GM13977 (cell line): Measurements from ENCODE around the gene TRPV4.

Source experiments
- DNase-seq: peaks from one replicate; pipeline ENCODE4 v3.0.0; 2012; ENCODE audit warnings: low spot score
- in situ Hi-C: fragments of 300-500 bp; cut with MboI; formaldehyde crosslinking; loops from one replicate; pipeline ENCODE4 v1.12.0; 2022; ENCODE audit warnings: low sequenced_read_pairs, low pct_unique_long_range_greater_than_20kb, mixed read lengths, inconsistent platforms; ENCODE audit not compliant: unreplicated experiment
- TF ChIP-seq, protein P1 (sequence below): IDR thresholded peaks from 2 replicates; pipeline ENCODE4 v1.5.1; 2012; ENCODE audit warnings: mild to moderate bottlenecking, control low read depth; ENCODE audit not compliant: insufficient read depth; ENCODE audit errors: extremely low read depth, missing control alignments

TRPV4 gene

DNA sequence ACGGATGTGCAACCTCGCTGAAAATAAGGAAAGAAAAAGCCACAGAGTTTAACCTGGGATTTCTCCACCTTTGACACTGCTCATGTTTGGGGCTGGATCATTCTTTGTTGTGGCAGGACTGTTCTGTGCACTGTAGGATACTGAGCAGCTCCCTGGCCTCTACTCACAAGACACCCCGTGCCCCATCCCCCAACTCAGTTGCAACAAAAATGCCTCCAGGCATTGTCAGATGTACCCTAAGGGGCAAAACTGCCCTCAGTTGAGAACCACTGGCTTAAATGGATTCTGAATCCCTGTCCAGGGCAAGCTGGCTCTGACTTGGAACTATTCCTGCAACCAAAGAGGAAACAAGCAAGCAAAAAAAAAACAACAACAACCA lies 45.0 kb upstream of the TRPV4 start:
- in situ Hi-C loops: no loop called here
- DNase-seq: no peak
- TF ChIP-seq, protein P1, sequence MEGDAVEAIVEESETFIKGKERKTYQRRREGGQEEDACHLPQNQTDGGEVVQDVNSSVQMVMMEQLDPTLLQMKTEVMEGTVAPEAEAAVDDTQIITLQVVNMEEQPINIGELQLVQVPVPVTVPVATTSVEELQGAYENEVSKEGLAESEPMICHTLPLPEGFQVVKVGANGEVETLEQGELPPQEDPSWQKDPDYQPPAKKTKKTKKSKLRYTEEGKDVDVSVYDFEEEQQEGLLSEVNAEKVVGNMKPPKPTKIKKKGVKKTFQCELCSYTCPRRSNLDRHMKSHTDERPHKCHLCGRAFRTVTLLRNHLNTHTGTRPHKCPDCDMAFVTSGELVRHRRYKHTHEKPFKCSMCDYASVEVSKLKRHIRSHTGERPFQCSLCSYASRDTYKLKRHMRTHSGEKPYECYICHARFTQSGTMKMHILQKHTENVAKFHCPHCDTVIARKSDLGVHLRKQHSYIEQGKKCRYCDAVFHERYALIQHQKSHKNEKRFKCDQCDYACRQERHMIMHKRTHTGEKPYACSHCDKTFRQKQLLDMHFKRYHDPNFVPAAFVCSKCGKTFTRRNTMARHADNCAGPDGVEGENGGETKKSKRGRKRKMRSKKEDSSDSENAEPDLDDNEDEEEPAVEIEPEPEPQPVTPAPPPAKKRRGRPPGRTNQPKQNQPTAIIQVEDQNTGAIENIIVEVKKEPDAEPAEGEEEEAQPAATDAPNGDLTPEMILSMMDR: no peak

DNA sequence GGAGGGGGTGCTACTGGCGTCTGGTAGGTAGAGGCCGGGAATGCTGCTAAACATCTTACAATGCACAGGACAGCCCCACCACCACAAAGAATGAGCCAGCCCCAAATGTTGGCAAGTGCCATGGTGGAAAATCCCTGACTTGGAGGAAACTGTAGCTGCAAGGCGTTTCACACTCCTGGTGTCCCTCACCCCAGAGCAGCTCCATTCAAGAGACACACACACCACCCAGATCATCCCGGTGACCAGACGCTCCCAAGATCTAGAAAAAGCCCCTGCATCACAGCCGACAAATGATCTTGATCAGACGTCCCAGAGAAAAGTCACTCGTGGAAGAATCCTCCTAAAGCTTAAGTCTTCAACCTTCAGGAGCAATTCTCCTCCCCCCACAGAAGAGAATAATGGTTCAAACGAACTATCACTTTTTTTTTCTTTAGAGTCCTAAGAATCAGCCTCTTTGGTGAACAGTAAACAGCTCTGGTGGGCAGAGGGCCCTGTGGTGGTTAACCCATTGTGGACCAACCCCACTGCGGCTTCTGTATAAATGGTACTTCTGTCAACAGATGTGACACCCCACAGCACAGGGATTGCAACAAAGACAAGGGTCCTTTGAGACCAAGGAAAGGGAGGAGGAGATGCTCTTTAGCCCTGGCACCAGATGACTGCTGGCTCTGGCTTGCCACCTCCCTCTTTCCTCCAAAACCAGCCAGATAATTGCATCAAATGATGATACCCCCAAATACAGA lies 44.5 kb upstream of the TRPV4 start:
- in situ Hi-C loops: no loop called here
- TF ChIP-seq, protein P1: no peak
- no peak for DNase-seq

DNA sequence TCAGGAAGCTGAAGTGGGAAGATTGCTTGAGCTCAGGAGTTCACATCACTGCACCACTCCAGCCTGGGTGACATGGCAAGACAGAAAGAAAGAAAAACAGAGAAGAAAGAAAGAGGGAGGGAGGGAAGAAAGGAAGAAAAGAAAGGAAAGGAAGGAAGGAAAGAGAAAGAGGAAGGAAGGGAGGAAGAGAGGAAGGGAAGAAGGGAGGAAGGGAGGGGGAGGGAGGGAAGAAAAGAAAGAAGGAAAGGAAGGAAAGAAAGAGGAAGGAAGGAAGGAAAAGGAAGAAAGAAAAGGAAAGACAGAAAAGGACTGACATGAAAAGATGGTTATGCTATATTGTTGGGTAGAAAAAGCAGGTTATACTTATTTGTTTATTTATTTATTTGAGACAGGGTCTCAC lies 43.2 kb upstream of the TRPV4 start:
- DNase-seq: no peak
- in situ Hi-C loops: no loop called here
- TF ChIP-seq, protein P1: no peak

DNA sequence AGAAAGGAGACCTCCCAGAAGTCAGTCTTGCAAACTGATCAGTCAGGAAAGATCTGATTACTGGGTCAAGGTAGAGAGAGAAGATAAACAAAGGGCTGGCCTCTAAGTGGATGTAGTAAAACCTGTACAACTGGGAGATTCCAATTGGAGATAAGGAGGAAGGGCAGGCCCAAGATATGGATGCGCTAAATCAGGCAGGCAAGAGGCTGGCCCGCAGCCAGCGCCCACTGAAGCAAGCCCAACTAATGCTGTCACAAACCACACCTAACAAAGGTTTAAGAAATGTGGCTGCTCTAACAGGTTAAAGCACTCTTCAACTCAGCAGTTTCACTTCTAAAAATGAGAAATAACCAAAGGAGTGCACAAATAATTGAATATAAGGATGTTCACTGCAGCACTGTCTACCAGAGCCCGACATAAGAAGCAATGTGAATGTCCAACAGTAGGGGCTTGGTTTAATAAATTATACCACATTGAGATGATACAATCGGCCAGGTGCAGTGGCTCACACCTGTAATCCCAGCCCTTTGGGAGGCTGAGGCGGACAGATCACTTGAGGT lies 42.5 kb upstream of the TRPV4 start:
- DNase-seq: peak; percentile 61
- in situ Hi-C loops: no loop called here
- TF ChIP-seq, protein P1: no peak

DNA sequence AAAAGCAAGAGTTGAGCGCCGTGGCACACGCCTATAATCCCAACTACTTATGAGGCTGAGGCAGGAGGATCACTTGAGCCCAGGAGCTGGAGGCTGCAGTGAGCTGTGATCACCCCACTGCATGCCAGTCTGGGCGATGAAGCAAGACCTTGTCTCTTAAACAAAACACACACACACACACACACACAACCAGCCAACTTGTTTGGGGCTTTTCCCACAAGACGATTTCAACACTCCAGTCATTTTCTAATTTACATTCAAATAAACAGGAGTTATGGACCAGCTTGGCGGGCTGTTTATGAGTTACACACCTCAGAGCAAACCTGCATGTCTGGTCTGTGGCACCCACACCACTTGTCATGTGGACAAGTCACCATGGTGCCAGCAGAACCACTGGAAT lies 40.5 kb upstream of the TRPV4 start:
- DNase-seq: no peak
- in situ Hi-C loops: no loop called here
- TF ChIP-seq, protein P1: no peak

DNA sequence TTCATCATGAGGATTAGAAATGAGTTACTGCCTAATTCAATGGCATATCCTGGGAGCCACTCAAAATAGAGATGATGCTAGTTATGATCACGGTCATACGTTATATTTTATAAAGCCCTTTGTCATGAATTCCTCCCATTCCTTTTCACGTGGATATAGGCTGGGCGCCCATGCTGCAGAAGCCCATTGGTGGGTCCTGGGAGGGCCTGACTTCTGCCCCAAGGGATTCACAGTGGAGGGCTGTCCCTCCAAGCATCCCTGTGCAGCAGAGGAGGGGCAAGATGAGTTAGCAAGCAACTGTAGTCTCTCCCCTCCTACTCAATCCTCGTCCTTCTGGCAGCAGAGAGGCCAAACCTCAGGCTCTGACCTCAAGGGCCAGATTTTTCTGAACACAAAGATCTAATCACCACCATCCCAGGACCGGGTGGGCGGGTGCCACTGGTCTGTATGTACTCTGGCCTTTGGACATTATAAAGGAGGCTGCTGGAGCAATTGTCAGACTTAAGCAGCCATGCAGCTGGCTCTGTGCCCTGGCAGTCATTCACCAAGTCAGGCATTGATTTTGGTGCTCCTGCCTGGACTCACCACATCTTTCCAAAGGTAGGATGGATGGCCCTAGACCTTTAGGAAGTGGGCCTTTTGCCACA lies 38.6 kb upstream of the TRPV4 start:
- TF ChIP-seq, protein P1: no peak
- DNase-seq: no peak
- in situ Hi-C loops: no loop called here
